ENCODE results near the gene CACNB4.

GRCh38 chr2:151945186-151945585 is 153.7 kb downstream of the CACNB4 start:
- no peak for TF ChIP-seq GATA3 (IDR thresholded peaks at IDR 0.05; ENCODE audit: low read depth, low read length)
- TF ChIP-seq GATA2 (IDR thresholded peaks at IDR 0.05; ENCODE audit: low read depth, low read length): no peak
